K562 (cell line): Measurements from ENCODE around the gene LGALS13. TPM values are rescaled to one million over a fixed set of nuclear protein-coding genes. Genes with fewer than 3 reads are reported as not detected.

Experiments
- CHD4 ChIP-seq: fragments of 200-600 bp; sonication (generic); IDR thresholded peaks from 3 replicates; pipeline ENCODE4 v1.6.1; 2012; ENCODE audit warnings: low read depth, mild to moderate bottlenecking, mixed read lengths, low read length, inconsistent platforms; ENCODE audit not compliant: insufficient read depth, insufficient replicate concordance, poor library complexity, severe bottlenecking
- FOSL1 ChIP-seq: fragments of 200-800 bp; sonication (Bioruptor generic); conservative IDR thresholded peaks from 2 replicates; pipeline ENCODE4 v1.6.1; 2016; ENCODE audit warnings: missing genetic modification characterization, missing compliant biosample characterization
- HNRNPUL1 ChIP-seq: fragments of 200-400 bp; formaldehyde crosslinking; IDR thresholded peaks from 2 replicates; pipeline ENCODE4 v1.6.1; 2017; ENCODE audit warnings: low read length
- MEIS2 ChIP-seq: fragments of 450-650 bp; IDR thresholded peaks from 2 replicates; pipeline ENCODE4 v1.6.1; 2014; ENCODE audit warnings: mild to moderate bottlenecking; ENCODE audit not compliant: partially characterized antibody
- ZNF134 ChIP-seq: fragments of 250-450 bp; sonication (Bioruptor Pico); conservative IDR thresholded peaks from 2 replicates; pipeline ENCODE4 v1.4.0; 2020
- polyA plus RNA-seq, 8 experiments: library from polyadenylated mRNA; depleted of rRNA in 4 of 8; stranded (reverse) in 5 of 8; unstranded in 3 of 8; fragments of >200 nt; fragmentation: Nextera tagmentation in 2 of 8; fragmentation: Illumina TruSeq in 1 of 8; extraction: Ambion mirVana in 2 of 8; extraction: Trizol in 1 of 8; gene quantifications; 2 replicates each; pipeline versions ENCODE4 v1.2.1 to v1.2.3, GENCODE V29; 2011 to 2014; ENCODE audit warnings: inconsistent platforms in 1 of 8, missing spikeins in 1 of 8
- total RNA-seq, 7 experiments: library from RNA; depleted of rRNA in 6 of 7; stranded (reverse); fragments of >200 nt in 6 of 7; fragmentation: Illumina TruSeq in 2 of 7; extraction: Trizol in 2 of 7; gene quantifications; 2 replicates each; pipeline versions ENCODE4 v1.2.1 to v1.2.3, GENCODE V29; 2011 to 2021; ENCODE audit warnings: low replicate concordance in 1 of 7
- TF ChIP-seq, protein P1 (sequence below): sonication (generic); formaldehyde crosslinking; IDR thresholded peaks from 2 replicates; pipeline ENCODE4 v1.8.0; 2023; ENCODE audit warnings: missing genetic modification reagents, mild to moderate bottlenecking, borderline replicate concordance

LGALS13 gene
- total and polyA plus RNA-seq, 9 of the 15 experiments (the other 6 are each of a cell fraction or from before 2014, with no cell fraction given) = 0.11 to 0.43 TPM; not detected in 7

DNA sequence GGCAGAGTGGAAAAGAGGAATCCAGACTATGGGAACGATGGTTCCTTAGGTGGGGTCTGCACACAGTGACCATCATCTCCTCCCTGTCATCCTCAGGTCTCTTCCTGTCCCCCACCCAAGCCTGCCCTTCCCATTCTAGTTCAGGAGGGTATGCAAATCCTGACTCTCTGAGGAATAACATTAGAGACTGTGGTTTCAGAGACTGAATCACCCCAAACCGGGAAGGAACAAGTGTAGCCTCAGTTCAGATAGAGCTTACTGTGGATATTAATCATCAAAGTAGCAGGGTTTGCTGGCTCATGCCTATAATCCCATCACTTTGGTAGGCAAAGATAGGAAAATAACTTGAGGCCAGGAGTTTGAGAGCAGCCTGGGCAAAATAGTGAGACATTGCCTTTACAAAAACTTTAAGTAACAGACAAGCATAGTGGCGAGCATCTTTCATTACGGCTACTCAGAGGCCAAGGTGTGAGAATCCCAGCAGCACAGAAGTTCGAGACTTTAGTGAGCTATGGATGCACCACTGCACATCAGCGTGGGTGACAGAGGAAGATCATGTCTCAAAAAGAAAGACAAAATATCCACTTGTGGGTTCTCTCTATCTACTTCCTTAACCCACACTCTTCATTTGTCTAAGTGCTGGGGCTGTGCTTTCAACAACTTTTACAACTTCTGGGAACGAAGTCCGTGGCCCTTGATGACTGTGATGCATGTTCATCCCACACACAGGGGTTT, 19.3 kb upstream of the LGALS13 start (continued):
- TF ChIP-seq, protein P1, sequence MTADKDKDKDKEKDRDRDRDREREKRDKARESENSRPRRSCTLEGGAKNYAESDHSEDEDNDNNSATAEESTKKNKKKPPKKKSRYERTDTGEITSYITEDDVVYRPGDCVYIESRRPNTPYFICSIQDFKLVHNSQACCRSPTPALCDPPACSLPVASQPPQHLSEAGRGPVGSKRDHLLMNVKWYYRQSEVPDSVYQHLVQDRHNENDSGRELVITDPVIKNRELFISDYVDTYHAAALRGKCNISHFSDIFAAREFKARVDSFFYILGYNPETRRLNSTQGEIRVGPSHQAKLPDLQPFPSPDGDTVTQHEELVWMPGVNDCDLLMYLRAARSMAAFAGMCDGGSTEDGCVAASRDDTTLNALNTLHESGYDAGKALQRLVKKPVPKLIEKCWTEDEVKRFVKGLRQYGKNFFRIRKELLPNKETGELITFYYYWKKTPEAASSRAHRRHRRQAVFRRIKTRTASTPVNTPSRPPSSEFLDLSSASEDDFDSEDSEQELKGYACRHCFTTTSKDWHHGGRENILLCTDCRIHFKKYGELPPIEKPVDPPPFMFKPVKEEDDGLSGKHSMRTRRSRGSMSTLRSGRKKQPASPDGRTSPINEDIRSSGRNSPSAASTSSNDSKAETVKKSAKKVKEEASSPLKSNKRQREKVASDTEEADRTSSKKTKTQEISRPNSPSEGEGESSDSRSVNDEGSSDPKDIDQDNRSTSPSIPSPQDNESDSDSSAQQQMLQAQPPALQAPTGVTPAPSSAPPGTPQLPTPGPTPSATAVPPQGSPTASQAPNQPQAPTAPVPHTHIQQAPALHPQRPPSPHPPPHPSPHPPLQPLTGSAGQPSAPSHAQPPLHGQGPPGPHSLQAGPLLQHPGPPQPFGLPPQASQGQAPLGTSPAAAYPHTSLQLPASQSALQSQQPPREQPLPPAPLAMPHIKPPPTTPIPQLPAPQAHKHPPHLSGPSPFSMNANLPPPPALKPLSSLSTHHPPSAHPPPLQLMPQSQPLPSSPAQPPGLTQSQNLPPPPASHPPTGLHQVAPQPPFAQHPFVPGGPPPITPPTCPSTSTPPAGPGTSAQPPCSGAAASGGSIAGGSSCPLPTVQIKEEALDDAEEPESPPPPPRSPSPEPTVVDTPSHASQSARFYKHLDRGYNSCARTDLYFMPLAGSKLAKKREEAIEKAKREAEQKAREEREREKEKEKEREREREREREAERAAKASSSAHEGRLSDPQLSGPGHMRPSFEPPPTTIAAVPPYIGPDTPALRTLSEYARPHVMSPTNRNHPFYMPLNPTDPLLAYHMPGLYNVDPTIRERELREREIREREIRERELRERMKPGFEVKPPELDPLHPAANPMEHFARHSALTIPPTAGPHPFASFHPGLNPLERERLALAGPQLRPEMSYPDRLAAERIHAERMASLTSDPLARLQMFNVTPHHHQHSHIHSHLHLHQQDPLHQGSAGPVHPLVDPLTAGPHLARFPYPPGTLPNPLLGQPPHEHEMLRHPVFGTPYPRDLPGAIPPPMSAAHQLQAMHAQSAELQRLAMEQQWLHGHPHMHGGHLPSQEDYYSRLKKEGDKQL = no peak
- TF ChIP-seq ZNF134 (CRISPR knock-in tag) (no peak), FOSL1 (tag) (no peak), CHD4 (no peak), MEIS2 (no peak), HNRNPUL1 (no peak)
